ENCODE measurements around the gene ARHGEF2.

ARHGEF2 gene

GRCh38 chr1:156006666-156007376 lies 28.5 kb upstream of the ARHGEF2 start:
- Histone ChIP-seq H3K9me3 (replicated peaks; ENCODE audit: low read length) (no peaks in the 10 kb centered on the region), H3K4me1 (ENCODE audit: control insufficient read depth, insufficient read depth, low read length) (peaks cover 1% of the 10 kb centered on the region), H3K4me2 (ENCODE audit: low read length) (no peak overlapping the region), H3K9ac (ENCODE audit: low read depth, low read length) (no peak overlapping the region), H3K27me3 (ENCODE audit: control insufficient read depth, insufficient read depth, low read length) (no peaks in the 10 kb centered on the region), H3K4me3 (ENCODE audit: low read length) (no peak overlapping the region), H3K36me3 (ENCODE audit: insufficient read depth, low read length) (peaks cover 38% of the 10 kb centered on the region)

GRCh38 chr1:156004843-156005584 lies 26.7 kb upstream of the ARHGEF2 start:
- H3K9ac ChIP-seq (ENCODE audit: low read depth, low read length), result no peak overlapping the region
- peaks cover 4% of the 10 kb centered on the region for H3K4me1 ChIP-seq (ENCODE audit: control insufficient read depth, insufficient read depth, low read length)
- no peak overlapping the region for H3K4me3 ChIP-seq (ENCODE audit: low read length)
- no peak overlapping the region for H3K4me2 ChIP-seq (ENCODE audit: low read length)
- no peaks in the 10 kb centered on the region for H3K27me3 ChIP-seq (ENCODE audit: control insufficient read depth, insufficient read depth, low read length)
- no peaks in the 10 kb centered on the region for H3K9me3 ChIP-seq (replicated peaks; ENCODE audit: low read length)
- H3K36me3 ChIP-seq (ENCODE audit: insufficient read depth, low read length), result peaks cover 20% of the 10 kb centered on the region

- Histone ChIP-seq H3K4me2 (ENCODE audit: low read length) (no peak overlapping the region), H3K27me3 (ENCODE audit: control insufficient read depth, insufficient read depth, low read length) (no peaks in the 10 kb centered on the region), H3K9me3 (replicated peaks; ENCODE audit: low read length) (no peaks in the 10 kb centered on the region), H3K4me3 (ENCODE audit: low read length) (no peak overlapping the region), H3K36me3 (ENCODE audit: insufficient read depth, low read length) (peaks cover 11% of the 10 kb centered on the region), H3K9ac (ENCODE audit: low read depth, low read length) (no peak overlapping the region), H3K4me1 (ENCODE audit: control insufficient read depth, insufficient read depth, low read length) (peaks cover 4% of the 10 kb centered on the region)
These were observed 25.5 kb upstream of the ARHGEF2 start for GRCh38 chr1:156003923-156004188.

DNA sequence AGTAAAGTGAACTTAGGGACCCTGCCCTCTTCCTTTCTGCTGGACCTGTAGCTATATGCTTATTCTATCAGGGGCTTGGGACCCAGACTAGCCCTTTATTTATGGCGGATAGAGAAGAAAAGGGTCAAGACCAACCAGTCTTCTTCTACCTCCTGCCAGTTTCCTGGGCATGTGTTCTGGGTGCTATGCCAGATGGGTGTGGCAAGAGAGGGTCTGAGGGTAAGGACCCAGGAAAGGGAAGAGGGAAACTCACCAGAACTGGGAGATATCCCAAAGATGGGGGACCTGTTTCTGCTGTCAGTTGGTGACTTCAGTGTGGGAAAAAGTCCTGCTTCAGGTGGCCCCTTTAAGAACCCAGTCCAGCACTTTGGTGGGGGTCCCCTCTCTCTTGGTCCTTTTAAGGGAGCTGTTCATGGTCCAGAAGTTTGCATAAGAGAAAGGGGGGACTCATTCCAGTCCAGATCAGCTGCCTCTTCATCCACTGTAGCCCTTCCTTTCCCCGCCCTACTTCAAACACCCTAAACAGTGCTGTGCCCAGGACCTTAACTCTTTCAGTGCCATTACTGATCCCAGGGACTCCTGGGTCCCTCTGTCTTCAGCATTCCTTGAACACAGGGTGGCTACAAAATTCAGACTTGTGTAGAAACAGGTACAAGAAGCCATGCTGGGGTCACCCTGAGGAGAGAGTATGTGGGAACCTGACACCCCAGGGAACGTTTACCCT lies 24.0 kb upstream of the ARHGEF2 start:
- Histone ChIP-seq H3K9me3 (replicated peaks; ENCODE audit: low read length) (no peaks in the 10 kb centered on the region), H3K36me3 (ENCODE audit: insufficient read depth, low read length) (peaks cover 5% of the 10 kb centered on the region), H3K9ac (ENCODE audit: low read depth, low read length) (no peak overlapping the region), H3K4me1 (ENCODE audit: control insufficient read depth, insufficient read depth, low read length) (peaks cover 4% of the 10 kb centered on the region), H3K4me2 (ENCODE audit: low read length) (no peak overlapping the region), H3K4me3 (ENCODE audit: low read length) (no peak overlapping the region), H3K27me3 (ENCODE audit: control insufficient read depth, insufficient read depth, low read length) (no peaks in the 10 kb centered on the region)

DNA sequence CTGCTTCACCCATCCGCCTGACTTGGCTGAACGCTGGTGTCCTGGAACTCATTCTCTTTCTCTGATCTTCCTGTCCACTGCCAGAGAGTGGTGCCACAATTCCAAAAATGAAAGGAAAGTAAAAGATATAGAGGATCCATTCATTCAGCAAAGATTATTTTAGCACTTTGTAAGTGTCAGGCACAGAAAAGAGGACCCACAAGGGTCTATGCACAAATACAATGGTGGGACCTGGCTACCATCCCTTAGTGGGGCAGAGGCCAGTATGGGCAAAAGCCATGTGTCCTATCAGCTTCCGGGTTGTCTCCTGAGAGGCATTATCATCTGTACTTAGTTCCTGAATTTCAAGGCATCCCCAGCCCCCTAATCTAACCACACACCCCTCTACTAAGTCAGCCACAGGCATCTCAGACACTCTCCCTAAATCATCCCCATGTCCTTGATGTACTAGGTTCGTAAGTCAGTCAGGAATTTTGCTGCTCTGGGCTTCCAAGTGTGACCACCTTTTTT lies 23.4 kb upstream of the ARHGEF2 start:
- H3K9ac ChIP-seq (ENCODE audit: low read depth, low read length), result no peak overlapping the region
- no peak overlapping the region for H3K4me2 ChIP-seq (ENCODE audit: low read length)
- no peak overlapping the region for H3K4me3 ChIP-seq (ENCODE audit: low read length)
- H3K4me1 ChIP-seq (ENCODE audit: control insufficient read depth, insufficient read depth, low read length), result peaks cover 4% of the 10 kb centered on the region
- H3K36me3 ChIP-seq (ENCODE audit: insufficient read depth, low read length), result peaks cover under 1% of the 10 kb centered on the region
- H3K9me3 ChIP-seq (replicated peaks; ENCODE audit: low read length), result no peaks in the 10 kb centered on the region
- no peaks in the 10 kb centered on the region for H3K27me3 ChIP-seq (ENCODE audit: control insufficient read depth, insufficient read depth, low read length)

DNA sequence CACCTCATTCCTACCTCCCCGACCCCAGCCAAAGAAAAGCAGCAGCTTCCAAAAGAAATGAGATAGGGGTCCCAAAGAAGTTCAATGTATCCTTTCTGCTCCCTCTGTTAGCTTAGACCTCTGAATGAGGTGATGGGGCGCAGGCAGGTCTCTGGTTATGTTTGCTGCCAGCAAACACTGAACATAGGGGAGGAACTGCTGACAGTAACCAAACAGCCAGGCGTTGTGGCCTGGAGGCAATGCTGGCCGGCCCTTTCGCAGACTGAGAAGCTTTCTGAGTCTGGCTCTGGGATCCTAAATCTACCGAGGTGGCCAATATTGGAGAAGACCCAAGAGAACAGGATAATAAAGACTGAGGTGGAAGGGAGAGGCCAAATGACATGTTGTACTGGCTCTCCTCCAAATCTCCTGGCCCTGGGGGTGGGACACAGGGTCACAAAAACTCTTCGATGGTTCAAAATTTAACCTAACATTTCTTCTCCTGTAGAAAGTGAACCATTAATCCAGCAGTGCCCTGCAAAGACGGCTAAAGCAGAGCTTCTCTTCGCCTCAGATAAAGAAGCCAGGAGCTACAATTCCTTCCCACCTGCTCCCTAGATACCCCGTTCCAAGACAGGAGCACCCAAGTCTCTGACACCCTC lies 22.8 kb upstream of the ARHGEF2 start:
- H3K4me2 ChIP-seq (ENCODE audit: low read length), result no peak overlapping the region
- no peak overlapping the region for H3K4me3 ChIP-seq (ENCODE audit: low read length)

GRCh38 chr1:155999964-156000363 lies 21.6 kb upstream of the ARHGEF2 start:
- Histone ChIP-seq H3K9me3 (replicated peaks; ENCODE audit: low read length) (no peaks in the 10 kb centered on the region), H3K36me3 (ENCODE audit: insufficient read depth, low read length) (no peaks in the 10 kb centered on the region), H3K27me3 (ENCODE audit: control insufficient read depth, insufficient read depth, low read length) (no peaks in the 10 kb centered on the region), H3K4me2 (ENCODE audit: low read length) (no peak overlapping the region), H3K4me1 (ENCODE audit: control insufficient read depth, insufficient read depth, low read length) (peaks cover 4% of the 10 kb centered on the region), H3K9ac (ENCODE audit: low read depth, low read length) (no peak overlapping the region), H3K4me3 (ENCODE audit: low read length) (no peak overlapping the region)

More for the DNA sequence above, 22.8 kb upstream of the ARHGEF2 start:
- Histone ChIP-seq H3K4me1 (ENCODE audit: control insufficient read depth, insufficient read depth, low read length) (peaks cover 4% of the 10 kb centered on the region), H3K27me3 (ENCODE audit: control insufficient read depth, insufficient read depth, low read length) (no peaks in the 10 kb centered on the region), H3K9me3 (replicated peaks; ENCODE audit: low read length) (no peaks in the 10 kb centered on the region), H3K36me3 (ENCODE audit: insufficient read depth, low read length) (no peaks in the 10 kb centered on the region), H3K9ac (ENCODE audit: low read depth, low read length) (no peak overlapping the region)

DNA sequence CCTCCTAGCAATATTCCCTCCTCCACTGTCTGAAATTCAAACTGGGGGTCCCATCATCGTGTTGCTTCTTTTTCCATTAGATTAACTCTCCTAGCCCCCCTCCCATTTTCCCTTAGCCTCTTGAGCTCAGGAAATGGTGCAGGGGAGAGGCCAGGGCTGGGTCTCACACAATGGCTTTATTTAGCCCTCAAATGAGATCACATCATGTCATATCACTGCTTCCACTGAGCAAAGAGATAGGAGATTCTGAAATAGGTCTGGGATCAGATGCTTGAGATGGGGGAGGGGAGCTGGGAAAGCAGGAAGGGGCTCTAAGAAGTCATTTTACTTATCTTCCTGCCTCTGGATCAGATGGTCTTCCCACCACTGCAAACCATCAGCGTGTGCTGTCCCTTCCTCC lies 17.8 kb upstream of the ARHGEF2 start:
- Histone ChIP-seq H3K4me1 (ENCODE audit: control insufficient read depth, insufficient read depth, low read length) (peaks cover under 1% of the 10 kb centered on the region), H3K27me3 (ENCODE audit: control insufficient read depth, insufficient read depth, low read length) (no peaks in the 10 kb centered on the region), H3K36me3 (ENCODE audit: insufficient read depth, low read length) (no peaks in the 10 kb centered on the region), H3K4me2 (ENCODE audit: low read length) (no peak overlapping the region), H3K9ac (ENCODE audit: low read depth, low read length) (no peak overlapping the region), H3K4me3 (ENCODE audit: low read length) (no peak overlapping the region), H3K9me3 (replicated peaks; ENCODE audit: low read length) (no peaks in the 10 kb centered on the region)

- no peak overlapping the region for H3K4me3 ChIP-seq (ENCODE audit: low read length)
- H3K36me3 ChIP-seq (ENCODE audit: insufficient read depth, low read length), result no peaks in the 10 kb centered on the region
- no peaks in the 10 kb centered on the region for H3K27me3 ChIP-seq (ENCODE audit: control insufficient read depth, insufficient read depth, low read length)
- H3K4me1 ChIP-seq (ENCODE audit: control insufficient read depth, insufficient read depth, low read length), result peaks cover 11% of the 10 kb centered on the region
- no peaks in the 10 kb centered on the region for H3K9me3 ChIP-seq (replicated peaks; ENCODE audit: low read length)
- no peak overlapping the region for H3K4me2 ChIP-seq (ENCODE audit: low read length)
- no peak overlapping the region for H3K9ac ChIP-seq (ENCODE audit: low read depth, low read length)
These were observed 15.2 kb upstream of the ARHGEF2 start for GRCh38 chr1:155993595-155993994.

- Histone ChIP-seq H3K4me3 (ENCODE audit: low read length) (no peak overlapping the region), H3K4me1 (ENCODE audit: control insufficient read depth, insufficient read depth, low read length) (peaks cover 11% of the 10 kb centered on the region), H3K36me3 (ENCODE audit: insufficient read depth, low read length) (no peaks in the 10 kb centered on the region), H3K27me3 (ENCODE audit: control insufficient read depth, insufficient read depth, low read length) (no peaks in the 10 kb centered on the region), H3K9ac (ENCODE audit: low read depth, low read length) (no peak overlapping the region), H3K4me2 (ENCODE audit: low read length) (no peak overlapping the region), H3K9me3 (replicated peaks; ENCODE audit: low read length) (no peaks in the 10 kb centered on the region)
These were observed 11.8 kb upstream of the ARHGEF2 start for GRCh38 chr1:155990005-155990739.

All from skeletal muscle satellite cell (primary cell).